ENCODE data around the gene PTPRCAP. TPM values are rescaled to one million over a fixed set of nuclear protein-coding genes. Genes with fewer than 3 reads are reported as not detected.
"Not testable (repeated sequence)": the region's sequence is repeated elsewhere in the genome, so short reads cannot be mapped to it uniquely, and the experiment has no call there.

PTPRCAP gene
- total and polyA plus RNA-seq, 10 of the 15 experiments (the other 5 are each of a cell fraction or from before 2014, with no cell fraction given): 4.7 to 266 (median 125) TPM

GRCh38 chr11:67402192-67402839, 35.2 kb downstream of the PTPRCAP start:
- Histone ChIP-seq H3K9ac (ENCODE audit: control insufficient read depth, insufficient read depth, low read length) (peak overlapping the region; percentile 80), H3K27ac (ENCODE audit: control insufficient read depth, insufficient read depth) (peak overlapping the region; percentile 99), H3K4me2 (ENCODE audit: control insufficient read depth, insufficient read depth) (peak overlapping the region; percentile 69), H3K79me2 (ENCODE audit: control insufficient read depth, insufficient read depth, low read length) (peaks cover 57% of the 10 kb centered on the region), H2AFZ (ENCODE audit: control insufficient read depth, low read depth, low read length) (peak overlapping the region; percentile 79), H3K36me3 (ENCODE audit: control insufficient read depth in 2 of 2, insufficient read depth in 2 of 2, low read length in 1 of 2) (peaks cover 19 to 24% of the 10 kb centered on the region in 2 experiments), H3K4me3 (peak overlapping the region; percentile 54; the same call in 1 of the 2 replicates), H3K4me1 (ENCODE audit: control insufficient read depth, insufficient read depth, low read length) (peaks cover 54% of the 10 kb centered on the region)
- CTCF ChIA-PET: interaction anchor here (0.6 to 5.0 kb wide), 27 partner anchors 10 to 186 kb away, joined by 3 to 53 read pairs (median 6); partner anchors contain the start of genes AIP, PITPNM1, PTPRCAP and RAD9A
- intact Hi-C loops (cut with micrococcal nuclease; ENCODE audit: unreplicated experiment): loop anchor here (2.0 to 5.0 kb wide), 2 partner anchors 35 to 80 kb away; partner anchors contain the start of genes AIP and PTPRCAP
- SMC1A ChIA-PET (ENCODE audit: uncharacterized antibody, unreplicated experiment): interaction anchor here (0.6 to 5.7 kb wide), 15 partner anchors 10 to 147 kb away, joined by 3 to 46 read pairs (median 5); partner anchors contain the start of genes PITPNM1, POLD4, PTPRCAP and RAD9A
- WGBS (ENCODE audit: insufficient coverage, insufficient replicate concordance, low lambda C conversion rate, missing lambda C conversion rate): 33% methylated on average over 19 of the region's 19 CpGs
- RAD21 ChIA-PET (ENCODE audit: unreplicated experiment): interaction anchor here (0.9 to 6.4 kb wide), 28 partner anchors 10 to 226 kb away, joined by 3 to 112 read pairs (median 5); partner anchors contain the start of genes AIP, ANKRD13D, CORO1B and PITPNM1
- BruUV-seq (replicated peaks): TSS peak; percentile 81
- ATAC-seq; DNase-seq (ENCODE audit: low read depth, low spot score); FAIRE-seq; in situ Hi-C loops (cut with MboI); H4K20me1 ChIP-seq (ENCODE audit: control insufficient read depth, insufficient read depth); H3K9me3 ChIP-seq (replicated peaks; ENCODE audit: control insufficient read depth, insufficient read depth, low read length); H3K27me3 ChIP-seq (replicated peaks in 1 of 2; ENCODE audit: control insufficient read depth in 2 of 2, insufficient read depth in 2 of 2, low read length in 1 of 2): not testable (repeated sequence)
- POLR2A ChIA-PET: interaction anchor here (0.6 to 7.3 kb wide), 23 partner anchors 10 to 227 kb away, joined by 3 to 112 read pairs (median 10); partner anchors contain the start of genes AIP, CLCF1, CORO1B and NUDT8
- TF ChIP-seq ZBTB40 (IDR thresholded peaks at IDR 0.05; ENCODE audit: borderline replicate concordance) (0 out of 2 replicates have a peak, but pooled peaks have one; percentile 26), RELB (IDR thresholded peaks at IDR 0.05; ENCODE audit: low read depth) (0 out of 2 replicates have a peak, but pooled peaks have one; percentile 44), MTA2 (IDR thresholded peaks at IDR 0.05; ENCODE audit: low read depth) (0 out of 2 replicates have a peak, but pooled peaks have one; percentile 44), NBN (IDR thresholded peaks at IDR 0.05) (peak; percentile 46; the same call in 1 of the 2 replicates), SKIL (IDR thresholded peaks at IDR 0.05; ENCODE audit: low read depth, poor library complexity, severe bottlenecking) (peak; percentile 35), SMAD1 (IDR thresholded peaks at IDR 0.05; ENCODE audit: low read depth, partially characterized antibody) (peak; percentile 68), IKZF2 (IDR thresholded peaks at IDR 0.05) (peak; percentile 12 to 42; a peak in 1 of 4 replicates), MEF2A (IDR thresholded peaks at IDR 0.05; ENCODE audit: insufficient read depth, low read depth, low read length) (0 out of 2 replicates have a peak, but pooled peaks have one; percentile 4)

Data from GM12878 (cell line).